T-cell (primary cell): ENCODE data around the gene PPM1N. TPM values are rescaled to one million over a fixed set of nuclear protein-coding genes. Genes with fewer than 3 reads are reported as not detected.

Source experiments
- ATAC-seq, 4 experiments: fragments of 200-7000 bp in 3 of 4; fragments of 150-1000 bp in 1 of 4; cut with Tn5 transposase; replicated peaks in 1 of 4; 1 replicate in 3 of 4; 2 replicates in 1 of 4; pipeline ENCODE4 v1.10.0; 2021; ENCODE audit warnings: moderate library complexity in 3 of 4, mild to moderate bottlenecking in 2 of 4, moderate number of reproducible peaks in 1 of 4
- CTCF ChIA-PET, 2 donors: fragments of 300-600 bp; sonication (Branson Sonifier 250); formaldehyde crosslinking; loops; one replicate each; lab custom pipeline; 2022; ENCODE audit warnings: antibody characterized with exemption in 2 of 2; lab: Charles Lee
- POLR2A ChIA-PET, 2 donors: fragments of 300-600 bp; sonication (Branson Sonifier 250); formaldehyde crosslinking; loops; one replicate each; lab custom pipeline; 2022; ENCODE audit warnings: antibody characterized with exemption in 2 of 2; lab: Charles Lee
- DNase-seq, 35 experiments: peaks; one replicate each; pipeline versions ENCODE4 v3.0.0 to v3.0.0-alpha.2; 2013 to 2023
- H3K27ac ChIP-seq: one replicate; pipeline ENCODE4 v1.5.1; 2013; ENCODE audit warnings: low read length
- H3K27me3 ChIP-seq, 2 experiments: replicated peaks in 1 of 2; 1 replicate in 1 of 2; 2 replicates in 1 of 2; pipeline versions ENCODE4 v1.6.1 to v1.7.0; 2013; ENCODE audit warnings: low read length in 1 of 2, mixed read lengths in 1 of 2; ENCODE audit not compliant: control insufficient read depth in 2 of 2, insufficient read depth in 2 of 2; ENCODE audit errors: extremely low read depth in 1 of 2
- H3K36me3 ChIP-seq, 2 donors: 1 replicate in 1 of 2; 2 replicates in 1 of 2; pipeline versions ENCODE4 v1.6.1 to v1.7.0; 2013; ENCODE audit warnings: low read length in 1 of 2; ENCODE audit not compliant: control insufficient read depth in 2 of 2, insufficient read depth in 1 of 2; ENCODE audit errors: extremely low read depth in 1 of 2
- H3K4me1 ChIP-seq, 2 experiments: 1 replicate in 1 of 2; 2 replicates in 1 of 2; pipeline versions ENCODE4 v1.6.1 to v1.7.0; 2013; ENCODE audit warnings: low read length in 2 of 2, mixed read lengths in 1 of 2; ENCODE audit not compliant: insufficient read depth in 2 of 2, control insufficient read depth in 1 of 2; ENCODE audit errors: extremely low read depth in 1 of 2
- H3K4me3 ChIP-seq, 2 donors: 1 replicate in 1 of 2; 2 replicates in 1 of 2; pipeline versions ENCODE4 v1.5.1 to v1.7.0; 2013; ENCODE audit warnings: mild to moderate bottlenecking in 2 of 2, low read length in 1 of 2, moderate library complexity in 1 of 2; ENCODE audit not compliant: control insufficient read depth in 1 of 2; ENCODE audit errors: extremely low read depth in 1 of 2
- H3K9me3 ChIP-seq: 2 replicates; pipeline ENCODE4 v1.7.0; 2013
- H3K27ac Mint-ChIP-seq, 2 donors: one replicate each; pipeline ENCODE4 v1.8.0; 2020 to 2021; ENCODE audit warnings: mild to moderate bottlenecking in 2 of 2, mixed read lengths in 2 of 2
- H3K27me3 Mint-ChIP-seq, 2 donors: one replicate each; pipeline ENCODE4 v1.8.0; 2021 to 2022; ENCODE audit warnings: mixed read lengths in 2 of 2
- H3K36me3 Mint-ChIP-seq: one replicate; pipeline ENCODE4 v1.8.0; 2021; ENCODE audit warnings: mixed read lengths
- H3K4me1 Mint-ChIP-seq, 3 donors: one replicate each; pipeline ENCODE4 v1.8.0; 2020 to 2022; ENCODE audit warnings: mixed read lengths in 3 of 3, mild to moderate bottlenecking in 1 of 3
- H3K4me3 Mint-ChIP-seq, 3 donors: one replicate each; pipeline ENCODE4 v1.8.0; 2020 to 2022; ENCODE audit warnings: mild to moderate bottlenecking in 3 of 3, mixed read lengths in 3 of 3, moderate library complexity in 3 of 3
- H3K9me3 Mint-ChIP-seq, 3 donors: one replicate each; pipeline ENCODE4 v1.8.0; 2020 to 2022; ENCODE audit warnings: mixed read lengths in 3 of 3
- WGBS: methylation state at CpG from one replicate; pipeline ENCODE4 v1.1.5; 2013; ENCODE audit warnings: missing lambda C conversion rate; ENCODE audit not compliant: insufficient coverage; 5-methylcytosine and 5-hydroxymethylcytosine counted together
- total RNA-seq, 35 experiments: library from RNA in 6 of 35; stranded (reverse) in 6 of 35; fragments of 120-200 nt in 1 of 35; gene quantifications; one replicate each; pipeline versions ENCODE4 v1.2.1 to v1.2.4 and lab custom pipeline; 2013 to 2026

The PPM1N gene
- total RNA-seq, 5 donors from 2014 or later (not counting 1 experiment from before 2014, with no cell fraction given) = 5.6 to 14.6 (median 10.0) TPM

DNA sequence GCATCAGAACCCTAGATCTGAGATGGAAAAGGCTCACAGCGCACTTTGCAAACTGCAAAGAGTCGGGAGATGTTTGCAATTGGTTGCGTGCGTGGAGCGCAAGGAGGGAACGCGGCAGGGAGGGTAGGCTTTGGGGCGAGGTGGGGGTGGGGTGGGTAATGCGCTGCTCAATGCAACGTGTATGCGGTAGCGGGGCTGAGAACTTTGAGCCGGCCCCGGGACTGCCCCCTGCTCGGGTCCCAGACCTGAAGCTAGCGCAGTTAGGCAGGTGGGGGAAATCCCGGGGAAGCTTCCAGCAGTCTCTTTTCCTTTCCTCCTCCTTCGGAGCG, 29.5 kb upstream of the PPM1N start:
- POLR2A ChIA-PET = interaction anchor here in 1 of 2 donors (0.6 to 3.4 kb wide), 6 partner anchors 9 to 234 kb away, joined by 4 to 59 read pairs (median 20); no protein-coding TSS in a partner anchor
- H3K27ac Mint-ChIP-seq = peak overlapping the region; percentile 93 to 97

GRCh38 chr19:45469132-45469944, 28.9 kb upstream of the PPM1N start:
- DNase-seq (peak; percentile 83 to 97 (median 94)), ATAC-seq (peak; percentile 67 to 85 (median 84))
- Histone ChIP-seq H3K36me3 (no peaks in the 10 kb centered on the region), H3K9me3 (no peaks in the 10 kb centered on the region), H3K4me3 (peak overlapping the region; percentile 73 to 86), H3K27me3 (peaks cover 7 to 47% of the 10 kb centered on the region in 2 experiments), H3K27ac (peak overlapping the region; percentile 94), H3K4me1 (peaks cover 8 to 48% of the 10 kb centered on the region in 2 experiments)
- H3K9me3 Mint-ChIP-seq = no peaks in the 10 kb centered on the region
- peak overlapping the region; percentile 89 to 95 (median 89) for H3K4me3 Mint-ChIP-seq
- 0% methylated on average over 34 of the region's 66 CpGs for WGBS
- H3K36me3 Mint-ChIP-seq = peaks cover 34% of the 10 kb centered on the region
- H3K27ac Mint-ChIP-seq = peak overlapping the region; percentile 93 to 97
- CTCF ChIA-PET = interaction anchor here in 1 of 2 donors (0.5 to 4.8 kb wide), 6 partner anchors 9 to 33 kb away, joined by 3 to 31 read pairs (median 3); no protein-coding TSS in a partner anchor
- peaks cover 12% of the 10 kb centered on the region in 2 donors for H3K27me3 Mint-ChIP-seq
- peaks cover 33 to 42% (median 33%) of the 10 kb centered on the region in 3 donors for H3K4me1 Mint-ChIP-seq
- POLR2A ChIA-PET = interaction anchor here (0.6 to 3.4 kb wide), 7 partner anchors 9 to 234 kb away, joined by 4 to 59 read pairs (median 7); no protein-coding TSS in a partner anchor

More for the DNA sequence above, 29.5 kb upstream of the PPM1N start:
- WGBS = 0% methylated on average over 12 of the region's 19 CpGs
- H3K27me3 ChIP-seq = peaks cover 7 to 44% of the 10 kb centered on the region in 2 experiments
- H3K27ac ChIP-seq = peak overlapping the region; percentile 94
- CTCF ChIA-PET = interaction anchor here in 1 of 2 donors (0.5 to 4.8 kb wide), 5 partner anchors 10 to 32 kb away, joined by 3 to 31 read pairs (median 3); no protein-coding TSS in a partner anchor
- DNase-seq = peak in 24 of 35 experiments; percentile 60 to 89 (median 74)
- no peaks in the 10 kb centered on the region for H3K36me3 ChIP-seq
- H3K4me3 Mint-ChIP-seq = peak overlapping the region; percentile 89 to 95 (median 89)
- peak; percentile 24 to 57 (median 32) for ATAC-seq
- H3K36me3 Mint-ChIP-seq = peaks cover 28% of the 10 kb centered on the region
- H3K9me3 ChIP-seq = no peaks in the 10 kb centered on the region
- H3K4me1 ChIP-seq = peaks cover 8 to 48% of the 10 kb centered on the region in 2 experiments
- peaks cover 8 to 12% of the 10 kb centered on the region in 2 donors for H3K27me3 Mint-ChIP-seq
- peaks cover 33 to 42% (median 33%) of the 10 kb centered on the region in 3 donors for H3K4me1 Mint-ChIP-seq
- H3K9me3 Mint-ChIP-seq = no peaks in the 10 kb centered on the region
- H3K4me3 ChIP-seq = peak overlapping the region; percentile 73 to 86

- Histone ChIP-seq H3K27ac (peak overlapping the region; percentile 94), H3K4me3 (peak overlapping the region; percentile 73 to 86), H3K9me3 (no peaks in the 10 kb centered on the region), H3K36me3 (no peaks in the 10 kb centered on the region), H3K4me1 (peaks cover 12 to 55% of the 10 kb centered on the region in 2 experiments), H3K27me3 (peaks cover 11 to 41% of the 10 kb centered on the region in 2 experiments)
- Mint-ChIP-seq H3K9me3 (no peaks in the 10 kb centered on the region), H3K36me3 (peaks cover 34% of the 10 kb centered on the region), H3K27ac (peak overlapping the region; percentile 93 to 97), H3K4me1 (peaks cover 40 to 49% (median 40%) of the 10 kb centered on the region in 3 donors), H3K4me3 (peak overlapping the region; percentile 89 to 95 (median 89)), H3K27me3 (peaks cover 13 to 16% of the 10 kb centered on the region in 2 donors)
- ChIA-PET POLR2A (interaction anchor here (0.6 to 3.4 kb wide), 7 partner anchors 8 to 35 kb away, joined by 3 to 59 read pairs (median 7); no protein-coding TSS in a partner anchor), CTCF (interaction anchor here in 1 of 2 donors (1.0 to 4.8 kb wide), 4 partner anchors 9 to 30 kb away, joined by 3 to 31 read pairs (median 14); no protein-coding TSS in a partner anchor)
- WGBS = 80% methylated on average over 9 of the region's 33 CpGs
- peak in 4 of 35 experiments; percentile 25 to 59 (median 44) for DNase-seq
- no peak for ATAC-seq
Observed at GRCh38 chr19:45469945-45470761, 28.1 kb upstream of the PPM1N start.

DNA sequence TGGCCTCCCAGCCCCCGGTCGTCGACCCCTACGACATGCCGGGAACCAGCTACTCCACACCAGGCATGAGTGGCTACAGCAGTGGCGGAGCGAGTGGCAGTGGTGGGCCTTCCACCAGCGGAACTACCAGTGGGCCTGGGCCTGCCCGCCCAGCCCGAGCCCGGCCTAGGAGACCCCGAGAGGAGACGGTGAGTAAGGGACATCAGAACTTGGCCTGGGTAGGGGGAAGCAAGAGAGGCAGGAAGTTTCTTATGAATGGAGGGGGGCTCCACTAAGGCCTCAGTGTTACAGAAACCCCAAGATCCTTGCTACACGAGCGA, 27.5 kb upstream of the PPM1N start:
- 86% methylated on average over 7 of the region's 15 CpGs for WGBS
- H3K9me3 ChIP-seq = no peaks in the 10 kb centered on the region
- no peak overlapping the region for H3K27ac ChIP-seq
- H3K4me1 Mint-ChIP-seq = peaks cover 41 to 50% (median 45%) of the 10 kb centered on the region in 3 donors
- peaks cover 11 to 36% of the 10 kb centered on the region in 2 experiments for H3K27me3 ChIP-seq
- ChIA-PET POLR2A (interaction anchor here in 1 of 2 donors (0.6 kb wide), 1 partner anchor 36 kb away, joined by 3 read pairs; no protein-coding TSS in a partner anchor), CTCF (no interaction called here)
- peaks cover 12 to 55% of the 10 kb centered on the region in 2 experiments for H3K4me1 ChIP-seq
- peaks cover 34% of the 10 kb centered on the region for H3K36me3 Mint-ChIP-seq
- H3K4me3 ChIP-seq = no peak overlapping the region
- H3K27me3 Mint-ChIP-seq = peaks cover 13 to 16% of the 10 kb centered on the region in 2 donors
- peak overlapping the region; percentile 89 to 95 (median 89) for H3K4me3 Mint-ChIP-seq
- DNase-seq (no peak), ATAC-seq (no peak)
- no peaks in the 10 kb centered on the region for H3K9me3 Mint-ChIP-seq
- H3K27ac Mint-ChIP-seq = peak overlapping the region in 1 of 2 donors; percentile 23
- no peaks in the 10 kb centered on the region for H3K36me3 ChIP-seq

DNA sequence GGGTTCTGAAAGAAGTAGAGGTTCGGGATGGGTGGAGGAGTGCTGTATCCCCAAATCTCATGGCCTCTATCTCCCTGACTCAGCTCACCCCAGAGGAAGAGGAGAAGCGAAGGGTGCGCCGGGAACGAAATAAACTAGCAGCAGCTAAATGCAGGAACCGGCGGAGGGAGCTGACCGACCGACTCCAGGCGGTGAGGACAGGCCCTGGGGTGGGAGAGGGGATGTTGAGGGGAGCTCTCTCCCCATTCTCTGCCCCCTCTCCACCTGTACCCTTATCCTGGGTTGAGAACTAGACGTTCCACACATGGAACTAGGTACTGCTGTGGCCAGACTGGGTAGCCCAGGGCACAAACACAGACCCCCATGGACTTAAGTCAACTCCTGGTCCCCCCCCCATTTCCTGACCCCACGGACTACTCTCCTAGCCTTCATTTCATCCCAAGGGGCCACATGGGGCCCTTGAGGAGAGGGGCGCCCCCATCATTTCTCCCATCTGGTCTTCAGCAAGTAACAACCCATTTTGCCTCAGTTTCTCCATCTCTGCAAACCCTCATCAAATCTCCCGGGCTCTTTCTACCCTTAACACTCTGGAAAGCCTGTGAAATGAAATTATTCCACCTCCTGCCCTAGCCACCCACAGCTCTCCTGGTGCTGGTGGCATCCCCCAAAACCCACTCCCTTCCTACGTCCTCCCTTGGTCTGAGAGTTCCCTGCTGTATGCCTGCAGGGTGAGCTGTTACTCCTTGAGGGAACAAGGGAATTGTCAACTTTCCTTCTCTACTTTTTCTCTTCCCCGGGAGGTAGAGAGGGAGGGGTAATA, 26.9 kb upstream of the PPM1N start:
- peaks cover 13 to 16% of the 10 kb centered on the region in 2 donors for H3K27me3 Mint-ChIP-seq

More for the DNA sequence above, 26.9 kb upstream of the PPM1N start:
- ChIA-PET CTCF (interaction anchor here in 1 of 2 donors (0.7 kb wide), 1 partner anchor 32 kb away, joined by 3 read pairs; no protein-coding TSS in a partner anchor), POLR2A (interaction anchor here in 1 of 2 donors (0.6 kb wide), 1 partner anchor 36 kb away, joined by 3 read pairs; no protein-coding TSS in a partner anchor)
- DNase-seq (peak in 1 of 35 experiments; percentile 38), ATAC-seq (no peak)
- Histone ChIP-seq H3K27me3 (peaks cover 11 to 33% of the 10 kb centered on the region in 2 experiments), H3K4me3 (no peak overlapping the region), H3K4me1 (peaks cover 12 to 58% of the 10 kb centered on the region in 2 experiments), H3K27ac (no peak overlapping the region), H3K36me3 (no peaks in the 10 kb centered on the region), H3K9me3 (no peaks in the 10 kb centered on the region)
- 51% methylated on average over 3 of the region's 16 CpGs for WGBS
- Mint-ChIP-seq H3K9me3 (no peaks in the 10 kb centered on the region), H3K4me1 (peaks cover 42 to 51% (median 49%) of the 10 kb centered on the region in 3 donors), H3K27ac (peak overlapping the region in 1 of 2 donors; percentile 52), H3K4me3 (peak overlapping the region in 2 of 3 donors; percentile 89 to 95), H3K36me3 (peaks cover 34% of the 10 kb centered on the region)
